Spleen (tissue), 11 donors: Measurements from ENCODE around the gene GAREM1. TPM values are rescaled to one million over a fixed set of nuclear protein-coding genes. Genes with fewer than 3 reads are reported as not detected.

Experiments used
- DNase-seq: peaks from one replicate; pipeline ENCODE4 v3.0.0-alpha.2; 2020
- H3K27ac ChIP-seq, 8 donors: fragments of 200-600 bp; sonication (generic) in 7 of 8; 1 replicate in 4 of 8; 2 replicates in 4 of 8; pipeline versions ENCODE4 v1.5.0 to v1.8.0; 2016 to 2021; ENCODE audit warnings: inconsistent platforms in 4 of 8, mild to moderate bottlenecking in 4 of 8, moderate library complexity in 1 of 8
- H3K27me3 ChIP-seq, 7 donors: fragments of 200-600 bp; sonication (generic) in 6 of 7; replicated peaks in 1 of 7; 1 replicate in 4 of 7; 2 replicates in 3 of 7; pipeline versions ENCODE4 v1.5.0 to v1.8.0; 2016 to 2021; ENCODE audit warnings: inconsistent platforms in 3 of 7, mild to moderate bottlenecking in 1 of 7
- H3K36me3 ChIP-seq, 6 donors: fragments of 200-600 bp; sonication (generic) in 5 of 6; 1 replicate in 4 of 6; 2 replicates in 2 of 6; pipeline versions ENCODE4 v1.5.0 to v1.8.0; 2016 to 2021; ENCODE audit warnings: inconsistent platforms in 2 of 6
- H3K4me1 ChIP-seq, 6 donors: fragments of 200-600 bp; sonication (generic) in 5 of 6; 1 replicate in 3 of 6; 2 replicates in 3 of 6; pipeline versions ENCODE4 v1.5.0 to v1.8.0; 2016 to 2021; ENCODE audit warnings: inconsistent platforms in 3 of 6
- H3K4me3 ChIP-seq, 8 donors: fragments of 200-600 bp; sonication (generic) in 7 of 8; 1 replicate in 4 of 8; 2 replicates in 4 of 8; pipeline versions ENCODE4 v1.5.0 to v1.8.0; 2016 to 2021; ENCODE audit warnings: inconsistent platforms in 4 of 8, mild to moderate bottlenecking in 4 of 8, moderate library complexity in 2 of 8
- H3K9me3 ChIP-seq, 8 donors: fragments of 200-600 bp; sonication (generic) in 7 of 8; 1 replicate in 4 of 8; 2 replicates in 4 of 8; pipeline versions ENCODE4 v1.5.0 to v1.8.0; 2016 to 2021; ENCODE audit warnings: inconsistent platforms in 4 of 8
- CTCF ChIP-seq, 11 experiments: fragments of 200-600 bp in 7 of 11; fragments of 450-650 bp in 4 of 11; sonication (generic) in 4 of 11; IDR thresholded peaks in 8 of 11; conservative IDR thresholded peaks in 3 of 11; 1 replicate in 7 of 11; 2 replicates in 4 of 11; pipeline versions ENCODE4 v1.4.0 to v1.8.0; 2016 to 2021; ENCODE audit warnings: antibody characterized with exemption in 11 of 11, inconsistent platforms in 4 of 11, mild to moderate bottlenecking in 1 of 11
- POLR2A ChIP-seq, 3 donors: fragments of 450-650 bp; IDR thresholded peaks; one replicate each; pipeline ENCODE4 v1.5.1; 2017; ENCODE audit warnings: antibody characterized with exemption in 3 of 3, mild to moderate bottlenecking in 1 of 3
- POLR2AphosphoS5 ChIP-seq, 3 donors: sonication (generic); formaldehyde crosslinking; IDR thresholded peaks; one replicate each; pipeline ENCODE4 v1.5.1; 2017; ENCODE audit warnings: antibody characterized with exemption in 3 of 3
- WGBS, 5 donors: extraction: QIAGEN DNeasy Blood & Tissue Kit in 3 of 5; methylation state at CpG; one replicate each; pipeline versions ENCODE4 v1.1.5 to v1.1.7; 2013 to 2018; 5-methylcytosine and 5-hydroxymethylcytosine counted together
- intact Hi-C: fragments of 100-400 bp; cut with DNase I; formaldehyde crosslinking; loops from one replicate; pipeline ENCODE4 v1.15.0; 2023; ENCODE audit warnings: low total_unique reads
- polyA plus RNA-seq, 3 donors: library from polyadenylated mRNA; stranded (reverse); fragments of 200-250 nt; gene quantifications; one replicate each; pipeline ENCODE4 v1.2.1, GENCODE V29; 2013
- total RNA-seq, 7 donors: library from RNA; depleted of rRNA in 3 of 7; stranded (reverse); fragments of >200 nt in 3 of 7; fragmentation: NEBNext Ultra II Directional in 4 of 7; extraction: Animal tissue kit (Norgen Biotek cat#: 25700) in 4 of 7; gene quantifications; one replicate each; pipeline versions ENCODE4 v1.1.0 to v1.2.1, GENCODE V29; 2016 to 2021
- donor health status: healthy with polysubstance abuse.
- donor health status: DM: no; HTN: no; CAD: no; lungs with moderate emphysema.
- donor health status: DM: no; HTN: no; CAD: no.
- donor health status: Bipolar disorder and iron deficiency.
- donor health status: healthy.
- donor health status: DM: no; HTN: no; CAD: no.
- donor health status: DM: yes; HTN: yes; CAD: no.

GAREM1 gene
- total and polyA plus RNA-seq, 10 donors, result 0.20 to 8.2 (median 3.5) TPM

GRCh38 chr18:32262092-32262491, 208.6 kb downstream of the GAREM1 start:
- Histone ChIP-seq H3K36me3 (no peaks in the 10 kb centered on the region), H3K4me3 (no peak overlapping the region), H3K27ac (no peak overlapping the region), H3K4me1 (peaks cover 0 to 4% (median 0%) of the 10 kb centered on the region in 6 donors), H3K9me3 (no peaks in the 10 kb centered on the region), H3K27me3 (peaks cover 0 to 7% (median 0%) of the 10 kb centered on the region in 7 donors)
- TF ChIP-seq CTCF (IDR thresholded peaks at IDR 0.05 in 8 of 11, conservative IDR thresholded peaks at IDR 0.05 in 3 of 11) (no peak), POLR2AphosphoS5 (IDR thresholded peaks at IDR 0.05) (no peak)
- 45 to 77% (median 69%) methylated on average over 1 of the region's 1 CpG for WGBS, 5 donors
- intact Hi-C loops, result no loop called here
- no peak for DNase-seq

- intact Hi-C loops, result no loop called here
- Histone ChIP-seq H3K9me3 (no peaks in the 10 kb centered on the region), H3K36me3 (no peaks in the 10 kb centered on the region), H3K27ac (no peak overlapping the region), H3K4me3 (no peak overlapping the region), H3K27me3 (peaks cover 0 to 13% (median 0%) of the 10 kb centered on the region in 7 donors), H3K4me1 (peaks cover 0 to 4% (median 0%) of the 10 kb centered on the region in 6 donors)
- no peak for DNase-seq
- TF ChIP-seq POLR2A (IDR thresholded peaks at IDR 0.05) (no peak), CTCF (IDR thresholded peaks at IDR 0.05 in 8 of 11, conservative IDR thresholded peaks at IDR 0.05 in 3 of 11) (no peak), POLR2AphosphoS5 (IDR thresholded peaks at IDR 0.05) (no peak)
- WGBS, 5 donors, result 89 to 96% (median 95%) methylated on average over 5 of the region's 5 CpGs
Measured at GRCh38 chr18:32261003-32261402, 209.7 kb downstream of the GAREM1 start.

- intact Hi-C loops, result no loop called here
- H3K4me3 ChIP-seq, result no peak overlapping the region
- peaks cover 0 to 4% (median 0%) of the 10 kb centered on the region in 6 donors for H3K4me1 ChIP-seq
- WGBS, 5 donors, result 77 to 86% (median 78%) methylated on average over 5 to 6 of the region's 6 CpGs
- DNase-seq, result no peak
- H3K9me3 ChIP-seq, result no peaks in the 10 kb centered on the region
- H3K36me3 ChIP-seq, result no peaks in the 10 kb centered on the region
- no peak overlapping the region for H3K27ac ChIP-seq
- no peak for TF ChIP-seq POLR2AphosphoS5 (IDR thresholded peaks at IDR 0.05)
- no peak for TF ChIP-seq CTCF (IDR thresholded peaks at IDR 0.05 in 8 of 11, conservative IDR thresholded peaks at IDR 0.05 in 3 of 11)
- TF ChIP-seq POLR2A (IDR thresholded peaks at IDR 0.05), result no peak
- H3K27me3 ChIP-seq, result peaks cover 0 to 13% (median 0%) of the 10 kb centered on the region in 7 donors
Measured at GRCh38 chr18:32259553-32259952, 211.1 kb downstream of the GAREM1 start.

GRCh38 chr18:32258558-32259204, 212.0 kb downstream of the GAREM1 start:
- Histone ChIP-seq H3K27me3 (peaks cover 0 to 13% (median 0%) of the 10 kb centered on the region in 7 donors), H3K36me3 (no peaks in the 10 kb centered on the region), H3K9me3 (no peaks in the 10 kb centered on the region), H3K4me3 (no peak overlapping the region), H3K27ac (no peak overlapping the region), H3K4me1 (peaks cover 0 to 4% (median 0%) of the 10 kb centered on the region in 6 donors)
- WGBS, 5 donors, result 54 to 69% (median 58%) methylated on average over 5 of the region's 5 CpGs
- intact Hi-C loops, result no loop called here
- DNase-seq, result no peak
- no peak for TF ChIP-seq CTCF (IDR thresholded peaks at IDR 0.05 in 8 of 11, conservative IDR thresholded peaks at IDR 0.05 in 3 of 11)
- TF ChIP-seq POLR2AphosphoS5 (IDR thresholded peaks at IDR 0.05), result no peak
- TF ChIP-seq POLR2A (IDR thresholded peaks at IDR 0.05), result no peak
